ENCODE data around the gene EXOC4. TPM values are rescaled to one million over a fixed set of nuclear protein-coding genes. Genes with fewer than 3 reads are reported as not detected.

Gene EXOC4
- total and polyA plus RNA-seq, 2 of the 8 experiments (the other 6 are each of a cell fraction or from before 2014, with no cell fraction given): 27.0 to 67.3 TPM

- Histone ChIP-seq H3K18ac (ENCODE audit: extremely low read depth, low read length) (no peak overlapping the region), H3K14ac (ENCODE audit: insufficient read length) (no peak overlapping the region), H2BK5ac (ENCODE audit: low read depth, low read length) (no peak overlapping the region), H3K4me1 (replicated peaks in 1 of 4; ENCODE audit: control insufficient read depth in 3 of 4, insufficient read depth in 4 of 4, low read length in 3 of 4) (no peaks in the 10 kb centered on the region; a peak in 1 of 7 replicates), H3K23ac (ENCODE audit: insufficient read length) (no peak overlapping the region), H4K20me1 (replicated peaks in 1 of 2; ENCODE audit: control insufficient read depth in 1 of 2, insufficient read depth in 2 of 2, low read length in 2 of 2) (no peaks in the 10 kb centered on the region), H3K4me2 (ENCODE audit: insufficient read depth in 1 of 2, low read depth in 2 of 2, low read length in 2 of 2) (no peak overlapping the region), H3K79me1 (ENCODE audit: low read depth, low read length) (no peaks in the 10 kb centered on the region), H2BK120ac (replicated peaks; ENCODE audit: low read depth, low read length) (no peak overlapping the region), H3K9me3 (ENCODE audit: insufficient read depth in 2 of 2, low read depth in 1 of 2, low read length in 1 of 2) (no peaks in the 10 kb centered on the region), H3K27me3 (replicated peaks in 1 of 4; ENCODE audit: control insufficient read depth in 3 of 4, extremely low read depth in 1 of 4, insufficient read depth in 3 of 4, low read length in 3 of 4) (no peaks in the 10 kb centered on the region), H3K9ac (replicated peaks in 1 of 4; ENCODE audit: extremely low read depth in 1 of 4, low read depth in 3 of 4, low read length in 3 of 4) (no peak overlapping the region), H3K27ac (ENCODE audit: low read depth, low read length) (no peak overlapping the region), H2BK12ac (ENCODE audit: low read depth, low read length) (no peak overlapping the region), H4K91ac (replicated peaks; ENCODE audit: insufficient read length, low read length) (no peak overlapping the region), H3K4ac (replicated peaks; ENCODE audit: insufficient read length, low read depth, low read length) (no peak overlapping the region), H2AFZ (ENCODE audit: low read length) (no peak overlapping the region), H3K36me3 (ENCODE audit: control insufficient read depth in 2 of 4, insufficient read depth in 4 of 4, low read length in 3 of 4) (no peaks in the 10 kb centered on the region), H3K79me2 (ENCODE audit: control insufficient read depth in 1 of 2, insufficient read depth in 2 of 2, low read length in 2 of 2) (no peaks in the 10 kb centered on the region), H2AK5ac (ENCODE audit: low read depth, low read length) (no peak overlapping the region), H3K56ac (replicated peaks; ENCODE audit: insufficient read length, low read depth, low read length) (no peak overlapping the region), H4K5ac (ENCODE audit: insufficient read length, low read depth, low read length) (no peak overlapping the region), H4K8ac (ENCODE audit: extremely low read depth, insufficient read depth, low read length) (no peak overlapping the region), H2BK20ac (ENCODE audit: low read length) (no peak overlapping the region), H3K4me3 (ENCODE audit: extremely low read depth in 1 of 4, insufficient read depth in 2 of 4, low read depth in 3 of 4, low read length in 4 of 4) (no peak overlapping the region), H2BK15ac (ENCODE audit: low read length) (no peak overlapping the region), H3K23me2 (ENCODE audit: low read depth, low read length) (no peaks in the 10 kb centered on the region)
- POLR2A ChIA-PET (ENCODE audit: partially characterized antibody): no interaction called here
- no peak for FAIRE-seq
- no peak for DNase-seq (ENCODE audit: low read depth in 1 of 2, low spot score in 2 of 2)
- CTCF ChIA-PET (ENCODE audit: partially characterized antibody): interaction anchor here (0.6 to 3.0 kb wide), 4 partner anchors 14 to 214 kb away, joined by 3 to 11 read pairs (median 4); no protein-coding TSS in a partner anchor
- 88% methylated on average over 2 of the region's 2 CpGs; no CpG with 5 or more reads in 1 of the 2 experiments for WGBS, 2 experiments (ENCODE audit: extremely low coverage in 1 of 2, insufficient coverage in 1 of 2, insufficient read length in 1 of 2, insufficient replicate concordance in 2 of 2, low coverage in 1 of 2, low lambda C conversion rate in 2 of 2, missing lambda C conversion rate in 1 of 2)
- TF ChIP-seq BRCA1 (IDR thresholded peaks at IDR 0.05; ENCODE audit: low read depth, low read length) (no peak), POLR2AphosphoS5 (IDR thresholded peaks at IDR 0.05; ENCODE audit: low read depth, low read length) (no peak), KDM4A (IDR thresholded peaks at IDR 0.05; ENCODE audit: low read depth, low read length, severe bottlenecking) (no peak), TAF7 (optimal IDR thresholded peaks at IDR 0.05; ENCODE audit: borderline replicate concordance, low read depth, low read length) (no peak), TAF1 (IDR thresholded peaks at IDR 0.05; ENCODE audit: low read depth, low read length) (no peak), CHD1 (IDR thresholded peaks at IDR 0.05; ENCODE audit: low read depth, low read length) (no peak), SIN3A (conservative IDR thresholded peaks at IDR 0.05 in 1 of 2, IDR thresholded peaks at IDR 0.05 in 1 of 2; ENCODE audit: low read depth in 1 of 2, low read length in 2 of 2) (no peak), CREB1 (IDR thresholded peaks at IDR 0.05) (no peak), TCF12 (IDR thresholded peaks at IDR 0.05; ENCODE audit: low read depth, low read length) (no peak), POLR2A (IDR thresholded peaks at IDR 0.05; ENCODE audit: control extremely low read depth in 1 of 2, low read depth in 2 of 2, low read length in 2 of 2) (no peak), KDM5A (IDR thresholded peaks at IDR 0.05; ENCODE audit: low read length) (no peak), RFX5 (IDR thresholded peaks at IDR 0.05; ENCODE audit: borderline replicate concordance, low read depth, low read length) (no peak), ZNF274 (IDR thresholded peaks at IDR 0.05; ENCODE audit: borderline replicate concordance, extremely low read depth, low read length) (no peak), NANOG (IDR thresholded peaks at IDR 0.05; ENCODE audit: insufficient read depth, low read depth, low read length, poor library complexity, severe bottlenecking) (no peak), RBBP5 (IDR thresholded peaks at IDR 0.05; ENCODE audit: borderline replicate concordance, low read depth, low read length) (no peak), KDM1A (IDR thresholded peaks at IDR 0.05; ENCODE audit: borderline replicate concordance, low read length) (no peak)
Observed at GRCh38 chr7:134069187-134069586, 816.3 kb downstream of the EXOC4 start.
